LNCaP clone FGC (cell line): ENCODE measurements around the gene CCIN.

Experiments
- DNase-seq: peaks from one replicate; pipeline ENCODE4 v3.0.0-alpha.2; 2011; ENCODE audit warnings: low read depth
- H3K4me3 ChIP-seq: 2 replicates; pipeline ENCODE4 v1.5.1; 2011; ENCODE audit warnings: mild to moderate bottlenecking, low read depth, low read length, control low read depth
- TF ChIP-seq, protein P1 (sequence below): IDR thresholded peaks from 2 replicates; pipeline ENCODE4 v1.5.1; 2012; ENCODE audit warnings: mild to moderate bottlenecking; ENCODE audit not compliant: control insufficient read depth, insufficient read depth; ENCODE audit errors: extremely low read depth

The CCIN gene

DNA sequence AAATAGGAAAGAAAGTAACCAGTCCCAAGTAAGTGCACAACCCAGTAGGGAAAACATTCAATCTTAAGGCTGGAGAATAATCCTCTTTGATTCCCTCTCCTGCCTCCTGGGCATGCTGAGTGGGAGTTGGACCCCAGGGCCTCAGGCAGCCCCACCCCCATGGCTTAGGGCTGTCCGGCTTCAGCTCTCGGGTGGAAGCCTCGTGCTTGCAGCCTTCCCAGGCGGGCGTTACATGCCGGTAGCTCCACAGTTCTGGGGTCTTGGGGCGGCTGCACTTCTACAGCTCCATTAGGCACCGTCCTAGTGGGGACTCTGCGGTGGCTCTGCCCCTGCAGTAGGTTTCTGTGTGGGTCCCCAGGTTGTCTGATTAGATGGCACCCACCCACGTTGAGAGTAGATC is 22.5 kb upstream of the CCIN start:
- DNase-seq = no peak
- TF ChIP-seq, protein P1, sequence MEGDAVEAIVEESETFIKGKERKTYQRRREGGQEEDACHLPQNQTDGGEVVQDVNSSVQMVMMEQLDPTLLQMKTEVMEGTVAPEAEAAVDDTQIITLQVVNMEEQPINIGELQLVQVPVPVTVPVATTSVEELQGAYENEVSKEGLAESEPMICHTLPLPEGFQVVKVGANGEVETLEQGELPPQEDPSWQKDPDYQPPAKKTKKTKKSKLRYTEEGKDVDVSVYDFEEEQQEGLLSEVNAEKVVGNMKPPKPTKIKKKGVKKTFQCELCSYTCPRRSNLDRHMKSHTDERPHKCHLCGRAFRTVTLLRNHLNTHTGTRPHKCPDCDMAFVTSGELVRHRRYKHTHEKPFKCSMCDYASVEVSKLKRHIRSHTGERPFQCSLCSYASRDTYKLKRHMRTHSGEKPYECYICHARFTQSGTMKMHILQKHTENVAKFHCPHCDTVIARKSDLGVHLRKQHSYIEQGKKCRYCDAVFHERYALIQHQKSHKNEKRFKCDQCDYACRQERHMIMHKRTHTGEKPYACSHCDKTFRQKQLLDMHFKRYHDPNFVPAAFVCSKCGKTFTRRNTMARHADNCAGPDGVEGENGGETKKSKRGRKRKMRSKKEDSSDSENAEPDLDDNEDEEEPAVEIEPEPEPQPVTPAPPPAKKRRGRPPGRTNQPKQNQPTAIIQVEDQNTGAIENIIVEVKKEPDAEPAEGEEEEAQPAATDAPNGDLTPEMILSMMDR = no peak
- no peak overlapping the region for H3K4me3 ChIP-seq

DNA sequence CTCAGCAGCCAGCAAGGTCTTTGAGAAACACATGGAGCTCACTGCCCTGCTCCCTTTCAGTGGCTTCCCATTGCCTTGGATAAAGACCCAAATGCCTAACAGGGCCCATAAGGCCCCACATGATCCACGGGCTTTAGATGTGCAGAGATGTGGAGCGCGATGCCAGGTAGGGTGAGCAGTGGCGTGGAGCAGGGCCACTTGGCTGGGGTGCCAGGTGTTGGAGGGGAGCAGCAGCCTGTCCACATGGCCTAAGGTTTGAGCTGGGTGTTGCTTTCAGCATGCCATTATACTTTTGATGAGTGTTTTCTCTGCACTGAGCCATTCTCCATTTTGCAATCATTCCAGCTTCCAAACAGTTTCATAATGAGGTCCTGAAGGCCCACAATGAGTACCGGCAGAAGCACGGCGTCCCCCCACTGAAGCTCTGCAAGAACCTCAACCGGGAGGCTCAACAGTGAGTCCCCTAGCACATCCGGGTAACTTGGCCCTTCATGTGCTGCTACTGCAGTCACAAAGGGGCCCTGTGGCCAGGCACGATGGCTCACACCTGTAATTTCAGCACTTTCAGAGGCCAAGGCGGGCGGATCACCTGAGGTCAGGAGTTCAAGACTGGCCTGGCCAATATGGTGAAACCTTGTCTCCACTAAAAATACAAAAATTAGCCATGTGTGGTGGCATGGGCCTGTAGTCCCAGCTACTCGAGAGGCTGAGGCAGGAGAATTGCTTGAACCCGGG is 21.6 kb upstream of the CCIN start:
- TF ChIP-seq, protein P1 = no peak
- DNase-seq = no peak
- no peak overlapping the region for H3K4me3 ChIP-seq

DNA sequence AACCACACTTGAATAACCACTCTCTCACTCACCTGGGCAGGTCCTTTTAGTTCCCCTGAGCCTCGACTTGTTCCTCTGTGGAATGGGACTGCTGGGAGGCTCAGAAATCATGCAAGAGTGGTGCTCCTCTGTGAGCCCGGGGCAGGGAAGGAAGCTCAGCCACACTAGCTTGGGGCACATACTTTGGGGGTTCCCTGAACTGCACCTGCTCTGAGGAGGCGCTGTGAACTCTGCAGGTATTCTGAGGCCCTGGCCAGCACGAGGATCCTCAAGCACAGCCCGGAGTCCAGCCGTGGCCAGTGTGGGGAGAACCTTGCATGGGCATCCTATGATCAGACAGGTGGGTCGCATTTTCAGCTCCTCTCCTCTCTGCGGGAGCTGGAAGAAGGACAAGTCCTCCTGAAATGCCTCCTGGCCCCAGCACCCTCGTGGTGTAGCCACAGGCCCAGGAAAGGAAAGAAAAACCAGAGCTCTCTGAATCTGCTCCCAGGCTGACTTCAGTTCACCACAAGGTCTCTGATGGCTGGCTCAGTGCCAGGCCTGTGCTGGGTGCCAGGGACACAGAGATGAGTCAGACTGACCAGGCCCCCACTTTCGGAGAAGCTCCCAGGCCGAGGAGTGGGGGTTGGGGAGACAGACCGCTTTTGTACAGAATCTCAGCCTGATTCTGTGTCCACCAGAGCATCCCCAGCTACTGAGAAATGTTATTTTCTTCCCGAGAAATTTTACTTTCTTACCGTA is 20.7 kb upstream of the CCIN start:
- DNase-seq = no peak
- no peak overlapping the region for H3K4me3 ChIP-seq

DNA sequence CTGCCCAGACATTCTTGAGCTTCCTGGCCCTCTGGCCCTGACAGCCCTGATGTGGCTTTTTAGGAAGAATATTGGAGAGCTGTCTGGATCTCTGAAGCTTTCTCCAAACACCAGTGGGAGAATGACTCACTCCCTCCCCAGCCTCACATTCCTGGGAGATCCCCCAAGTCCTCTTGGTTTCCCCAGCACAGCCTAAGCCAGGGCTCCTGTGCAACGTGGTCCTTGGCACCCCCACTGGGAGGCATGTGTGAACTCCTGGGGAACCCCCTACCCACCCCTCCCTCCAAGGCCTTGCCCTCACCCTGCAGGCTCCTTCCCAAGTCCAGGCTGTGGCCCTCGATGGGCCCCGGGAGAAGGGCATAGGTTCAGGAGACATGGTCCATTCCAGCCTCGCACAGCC is 20.0 kb upstream of the CCIN start:
- no peak for DNase-seq
- no peak overlapping the region for H3K4me3 ChIP-seq
- TF ChIP-seq, protein P1 = no peak

More for the DNA sequence above, 20.7 kb upstream of the CCIN start:
- TF ChIP-seq, protein P1 = no peak

GRCh38 chr9:36150574-36151315 is 18.4 kb upstream of the CCIN start:
- H3K4me3 ChIP-seq = no peak overlapping the region
- TF ChIP-seq, protein P1 = no peak
- no peak for DNase-seq

GRCh38 chr9:36151316-36152210 is 17.6 kb upstream of the CCIN start:
- TF ChIP-seq, protein P1 = no peak
- DNase-seq = no peak
- no peak overlapping the region for H3K4me3 ChIP-seq
